Activated CD4-positive, CD25-positive, alpha-beta regulatory T cell treated with anti-CD3 and anti-CD28 coated beads, Interleukin-2, amount 50 U/mL, for 16 hours (primary cell): ENCODE results near the gene TEDC2.
"Not testable (repeated sequence)": the region's sequence is repeated elsewhere in the genome, so short reads cannot be mapped to it uniquely, and the experiment has no call there.

Experiments
- DNase-seq: peaks from one replicate; pipeline ENCODE4 v3.0.0-alpha.2; 2020; ENCODE audit warnings: low read depth, low spot score

TEDC2 gene

GRCh38 chr16:2438121-2438520, 21.8 kb upstream of the TEDC2 start:
- DNase-seq, result no peak

DNA sequence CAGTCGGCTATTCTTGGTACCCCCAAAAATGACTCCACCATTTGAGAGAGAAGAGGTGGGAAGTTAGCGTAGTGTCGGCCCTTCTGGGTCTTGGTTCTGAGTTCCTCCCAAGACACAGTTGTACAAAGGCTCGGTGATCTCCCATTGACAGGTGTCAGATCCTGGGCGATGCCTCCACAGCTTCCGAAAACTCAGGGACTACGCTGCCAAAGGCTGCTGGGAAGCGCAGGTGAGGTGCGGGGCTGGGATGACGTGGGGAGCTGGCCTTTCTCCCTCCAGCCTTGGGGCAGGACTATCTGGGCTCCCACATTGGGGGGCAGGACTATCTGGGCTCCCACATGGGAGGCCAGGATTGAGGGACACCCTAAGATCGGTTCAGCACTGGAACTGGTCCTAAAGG, 20.3 kb upstream of the TEDC2 start:
- no peak for DNase-seq

DNA sequence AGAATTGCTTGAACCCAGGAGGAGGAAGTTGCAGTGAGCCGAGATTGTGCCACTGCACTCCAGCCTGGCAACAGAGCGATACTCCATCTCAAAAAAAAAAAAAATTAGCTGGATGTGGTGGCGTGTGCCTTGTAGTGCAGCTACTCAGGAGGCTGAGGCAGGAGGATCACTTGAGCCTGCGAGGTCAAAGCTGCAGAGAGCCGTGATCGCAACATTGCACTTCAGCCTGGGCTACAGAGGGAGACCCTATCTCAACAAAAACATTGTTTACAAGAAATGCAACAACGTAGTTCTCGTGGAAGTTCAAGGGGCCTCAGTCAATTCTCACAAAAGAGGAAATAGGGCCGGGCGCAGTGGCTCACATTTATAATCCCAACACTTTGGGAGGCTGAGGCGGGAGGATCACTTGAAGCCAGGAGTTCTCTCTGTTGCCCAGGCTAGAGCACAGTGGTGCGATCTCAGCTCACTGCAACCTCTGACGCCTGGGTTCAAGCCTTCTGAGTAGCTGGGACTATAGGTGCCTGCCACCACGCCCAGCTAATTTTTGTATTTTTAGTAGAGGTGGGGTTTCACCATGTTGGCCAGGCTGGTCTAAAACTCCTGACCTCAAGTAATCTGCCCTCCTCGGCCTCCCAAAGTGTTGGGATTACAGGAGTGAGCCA, 18.6 kb upstream of the TEDC2 start:
- not testable (repeated sequence) for DNase-seq

DNA sequence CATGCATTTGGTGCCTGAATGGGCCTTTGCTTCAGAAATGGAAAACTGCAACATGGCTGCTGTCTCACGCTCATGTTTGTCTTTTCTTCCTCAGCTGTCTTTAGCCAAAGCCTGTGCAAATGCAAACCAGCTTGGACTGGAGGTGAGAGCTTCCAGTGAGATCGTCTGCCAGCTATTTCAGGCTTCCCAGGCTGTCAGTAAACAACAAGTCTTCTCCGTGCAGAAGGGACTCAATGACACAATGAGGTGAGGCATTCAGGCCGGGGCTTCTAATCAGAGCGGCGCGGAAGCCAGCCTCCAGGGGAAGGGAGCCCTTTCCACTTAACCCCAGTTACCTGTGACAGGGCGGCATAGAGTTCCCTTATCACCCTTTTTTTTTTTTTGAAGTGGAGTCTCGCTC, 16.4 kb upstream of the TEDC2 start:
- no peak for DNase-seq

GRCh38 chr16:2447920-2448583, 11.9 kb upstream of the TEDC2 start:
- DNase-seq, result no peak

DNA sequence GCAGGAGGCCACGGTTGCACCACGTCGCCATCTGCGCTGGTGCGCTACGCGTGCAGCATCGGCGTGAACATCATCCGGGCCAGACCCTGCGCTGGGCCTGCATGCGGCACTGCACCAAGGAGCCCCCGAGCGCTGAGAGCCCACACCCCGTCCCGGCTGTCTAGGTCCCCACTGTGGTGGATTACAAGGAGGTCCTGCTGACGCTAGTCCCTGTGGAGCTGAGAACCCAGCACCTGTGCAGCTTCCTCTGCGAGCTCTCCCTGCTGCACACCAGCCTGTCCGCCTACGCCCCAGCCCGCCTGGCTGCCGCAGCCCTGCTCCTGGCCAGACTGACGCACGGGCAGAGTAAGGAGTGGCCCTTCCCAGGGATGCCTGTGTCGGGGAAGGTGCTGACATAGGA, 10.8 kb upstream of the TEDC2 start:
- DNase-seq, result no peak

GRCh38 chr16:2450535-2450934, 9.4 kb upstream of the TEDC2 start:
- no peak for DNase-seq

DNA sequence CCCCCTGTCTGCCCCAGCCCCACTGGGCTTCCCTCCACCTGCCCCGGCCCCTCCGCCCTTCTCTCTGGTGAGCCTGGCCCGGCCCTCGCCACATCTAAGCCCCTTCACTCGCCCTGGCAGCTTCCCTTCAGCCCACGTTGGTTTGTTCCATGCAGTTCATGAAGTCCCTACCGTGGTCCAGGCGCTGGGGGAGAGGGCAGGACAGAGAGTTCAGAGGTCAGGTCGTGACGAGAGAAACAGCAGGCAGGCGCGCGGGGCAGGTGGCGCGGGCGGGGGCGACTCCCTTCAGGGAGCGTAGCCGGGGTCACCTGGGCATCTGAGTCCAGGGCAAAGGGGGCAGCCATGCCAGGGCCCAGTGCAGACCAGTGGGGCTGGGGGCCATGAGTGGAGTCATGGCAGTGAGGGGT, 8.9 kb upstream of the TEDC2 start:
- no peak for DNase-seq

DNA sequence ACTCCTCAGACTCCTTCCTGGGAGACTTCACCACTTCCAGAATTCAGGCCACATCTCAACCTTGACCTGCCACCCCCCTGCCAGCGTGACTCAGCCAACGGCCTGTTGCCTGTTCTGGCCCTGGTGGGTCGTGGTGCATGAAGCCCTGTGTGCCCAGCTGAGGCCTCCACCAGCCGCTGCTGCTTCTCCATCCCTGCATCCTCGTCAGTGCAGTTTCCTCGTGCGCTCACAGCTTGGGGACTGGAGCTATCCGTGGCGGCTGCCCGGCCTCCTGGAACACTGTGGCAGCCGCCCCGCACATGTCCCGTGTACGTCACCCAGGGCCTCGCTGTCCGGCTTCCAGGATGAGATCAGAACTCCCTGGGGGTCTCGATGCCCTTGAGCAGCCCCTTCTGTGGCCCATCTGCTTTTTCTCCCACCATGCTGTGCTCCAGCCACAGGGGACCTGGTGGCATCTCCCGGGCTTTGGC, 8.0 kb upstream of the TEDC2 start:
- DNase-seq, result no peak

DNA sequence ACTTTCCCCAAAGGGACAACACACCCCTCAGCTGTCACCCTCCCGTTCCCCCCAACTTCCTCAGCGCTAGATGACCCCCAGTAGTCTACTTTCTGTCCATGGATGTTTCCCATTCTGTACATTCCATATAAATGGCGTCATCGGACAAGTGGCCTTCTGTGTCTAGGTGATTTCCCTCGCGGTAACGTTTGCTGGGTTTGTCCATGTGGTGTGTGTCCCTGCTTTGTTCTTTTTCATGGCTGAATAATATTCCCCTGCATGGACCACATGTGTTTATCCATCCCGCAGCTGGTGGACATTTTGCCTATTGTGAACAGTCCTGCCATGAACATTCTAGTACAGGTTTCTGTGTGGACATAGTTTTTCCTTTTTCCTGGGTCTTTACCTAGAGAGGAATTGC, 7.3 kb upstream of the TEDC2 start:
- no peak for DNase-seq

GRCh38 chr16:2455081-2455845, 4.6 kb upstream of the TEDC2 start:
- no peak for DNase-seq

GRCh38 chr16:2456551-2457153, 3.3 kb upstream of the TEDC2 start:
- no peak for DNase-seq

GRCh38 chr16:2457267-2457666, 2.6 kb upstream of the TEDC2 start:
- DNase-seq, result no peak

- no peak for DNase-seq
Observed at GRCh38 chr16:2457946-2458345, 2.0 kb upstream of the TEDC2 start.

DNA sequence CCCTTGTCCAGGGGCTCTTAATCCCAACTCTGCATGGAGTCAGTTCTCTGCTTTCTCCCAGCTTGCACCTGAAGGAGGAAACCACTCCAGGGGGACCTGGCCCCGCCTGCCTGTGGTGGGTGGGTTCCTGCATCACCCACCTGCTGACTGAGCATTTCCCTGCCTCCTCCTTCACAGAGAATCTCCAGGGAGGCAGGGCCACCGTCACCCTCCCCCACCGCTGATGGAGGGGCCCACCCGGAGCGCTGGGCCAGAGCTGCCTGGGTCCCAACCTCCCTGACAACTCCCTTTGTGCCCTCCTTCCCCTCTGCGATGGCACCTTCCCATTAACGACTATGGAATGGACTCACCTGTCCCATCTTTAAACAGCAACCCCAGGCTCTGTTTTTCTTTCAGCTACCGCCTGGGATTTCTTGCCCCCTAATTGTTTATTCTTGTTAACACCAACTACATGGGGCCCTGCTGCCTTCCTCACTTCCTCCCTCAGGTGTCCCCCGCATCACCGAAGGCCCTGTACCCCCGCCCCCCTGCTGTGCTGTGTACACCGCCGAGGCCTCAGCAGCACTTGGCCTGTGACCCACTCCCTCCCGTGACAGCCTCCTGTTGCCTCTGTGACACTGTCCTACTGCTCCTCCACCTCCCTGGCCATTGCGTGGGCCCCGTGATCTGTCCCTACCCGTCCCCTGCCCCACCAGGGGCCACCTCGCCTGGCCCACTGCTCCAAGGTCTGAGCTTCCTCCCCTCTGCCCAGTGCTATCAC, 842 bp upstream of the TEDC2 start:
- DNase-seq, result no peak

DNA sequence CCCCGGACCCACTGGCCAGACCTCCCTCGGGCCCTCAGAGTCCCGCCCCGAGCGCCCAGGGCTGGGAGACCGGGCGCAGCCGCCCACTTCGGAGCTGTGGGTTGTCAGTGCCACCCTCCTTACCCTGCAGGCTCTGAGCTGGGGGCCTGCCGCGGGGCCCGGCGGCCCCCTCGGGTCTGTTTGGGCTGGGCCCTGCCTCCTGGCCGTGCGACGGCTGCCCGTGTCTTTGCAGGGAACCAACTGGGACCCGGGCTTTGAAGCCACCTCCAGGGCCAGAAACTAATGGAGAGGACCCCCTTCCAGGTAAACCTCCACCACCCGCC, 443 bp downstream of the TEDC2 start:
- no peak for DNase-seq

DNA sequence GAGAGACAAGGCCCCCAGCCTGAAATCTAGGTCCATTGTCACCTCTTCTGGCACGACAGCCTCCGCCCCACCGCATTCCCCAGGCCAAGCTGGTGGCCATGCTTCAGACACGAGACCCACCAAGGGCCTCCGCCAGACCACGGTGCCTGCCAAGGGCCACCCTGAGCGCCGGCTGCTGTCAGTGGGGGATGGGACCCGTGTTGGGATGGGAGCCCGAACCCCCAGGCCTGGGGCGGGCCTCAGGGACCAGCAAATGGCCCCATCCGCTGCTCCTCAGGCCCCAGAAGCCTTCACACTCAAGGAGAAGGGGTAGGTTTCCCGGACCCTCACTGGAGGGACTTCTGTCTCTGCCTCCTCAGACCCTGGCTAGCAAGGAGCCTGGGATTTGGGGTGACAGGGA, 1.0 kb downstream of the TEDC2 start:
- DNase-seq, result no peak

DNA sequence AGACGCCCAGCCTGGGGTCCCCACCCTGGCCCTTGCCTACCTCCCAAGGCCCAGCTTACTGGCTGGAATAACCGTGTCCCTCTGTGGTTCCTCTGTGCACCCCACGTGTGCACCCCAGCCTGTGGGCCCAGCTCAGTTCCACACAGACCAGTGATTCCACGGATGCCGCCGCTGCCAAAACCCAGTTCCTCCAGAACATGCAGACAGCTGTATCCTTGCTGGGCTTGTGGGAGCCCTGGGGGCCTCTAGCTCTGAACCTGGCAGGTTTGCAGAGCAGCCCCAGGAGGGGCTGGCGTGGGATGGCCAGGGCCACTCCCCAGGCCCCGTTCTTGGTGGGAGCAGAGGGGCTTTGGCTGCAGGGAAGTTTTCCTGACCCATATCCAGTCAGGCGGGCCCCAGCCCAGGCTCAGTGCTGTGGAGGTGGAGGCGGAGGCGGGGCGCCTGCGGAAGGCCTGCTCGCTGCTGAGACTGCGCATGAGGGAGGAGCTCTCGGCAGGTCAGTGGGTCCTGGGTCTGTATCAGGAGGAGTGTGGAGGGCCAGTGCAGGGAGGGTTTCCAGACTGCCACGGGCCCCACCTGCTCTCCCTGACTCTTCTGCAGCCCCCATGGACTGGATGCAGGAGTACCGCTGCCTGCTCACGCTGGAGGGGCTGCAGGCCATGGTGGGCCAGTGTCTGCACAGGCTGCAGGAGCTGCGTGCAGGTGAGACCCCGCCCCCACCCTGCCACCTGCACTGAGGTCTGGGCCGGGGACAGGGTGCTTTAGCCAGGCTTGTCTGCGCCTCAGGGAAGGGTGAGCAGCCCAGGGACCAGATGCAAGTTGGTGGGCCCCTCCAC, 2.3 kb downstream of the TEDC2 start:
- no peak for DNase-seq

GRCh38 chr16:2464333-2464732, 4.4 kb downstream of the TEDC2 start:
- DNase-seq, result no peak

- no peak for DNase-seq
Observed at GRCh38 chr16:2465653-2466415, 5.9 kb downstream of the TEDC2 start.
